GM21447 (cell line): ENCODE results near the gene POLR3A.
A peak's percentile ranks its signal among the peaks of the same experiment; 100 is the strongest.

Experiments used
- ATAC-seq: cut with Tn5 transposase; IDR thresholded peaks from one replicate; pipeline ENCODE4 v1.9.1; 2021; ENCODE audit not compliant: unreplicated experiment

The POLR3A gene

DNA sequence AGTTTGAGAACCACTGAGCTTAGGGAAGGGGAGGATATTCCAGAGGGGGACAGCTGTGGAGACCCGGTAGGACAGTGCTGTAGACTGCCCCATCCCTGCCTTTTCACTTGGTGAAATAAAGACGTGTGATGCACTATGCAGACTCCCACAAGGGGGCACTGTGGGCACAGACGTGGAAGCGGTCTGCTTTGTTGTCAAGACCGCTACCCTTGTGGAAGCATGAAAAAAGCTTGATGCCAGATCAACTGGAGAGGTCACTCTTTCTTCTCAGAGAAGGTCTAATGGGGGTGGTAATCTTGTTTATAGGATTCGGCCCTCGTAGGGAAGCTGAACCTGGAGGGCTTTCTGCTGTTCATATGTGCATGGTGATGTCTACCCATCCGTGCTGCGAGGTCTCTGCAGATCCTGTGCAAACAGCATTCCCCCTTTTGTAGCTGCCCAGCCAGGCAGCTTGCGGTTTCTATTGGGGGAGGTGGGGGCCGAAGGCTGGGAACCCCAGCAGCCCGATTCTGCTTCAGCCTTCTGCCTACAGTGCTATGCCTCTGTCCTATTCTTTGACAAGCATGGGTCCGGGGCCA lies 18.1 kb upstream of the POLR3A start:
- ATAC-seq = peak; percentile 65

DNA sequence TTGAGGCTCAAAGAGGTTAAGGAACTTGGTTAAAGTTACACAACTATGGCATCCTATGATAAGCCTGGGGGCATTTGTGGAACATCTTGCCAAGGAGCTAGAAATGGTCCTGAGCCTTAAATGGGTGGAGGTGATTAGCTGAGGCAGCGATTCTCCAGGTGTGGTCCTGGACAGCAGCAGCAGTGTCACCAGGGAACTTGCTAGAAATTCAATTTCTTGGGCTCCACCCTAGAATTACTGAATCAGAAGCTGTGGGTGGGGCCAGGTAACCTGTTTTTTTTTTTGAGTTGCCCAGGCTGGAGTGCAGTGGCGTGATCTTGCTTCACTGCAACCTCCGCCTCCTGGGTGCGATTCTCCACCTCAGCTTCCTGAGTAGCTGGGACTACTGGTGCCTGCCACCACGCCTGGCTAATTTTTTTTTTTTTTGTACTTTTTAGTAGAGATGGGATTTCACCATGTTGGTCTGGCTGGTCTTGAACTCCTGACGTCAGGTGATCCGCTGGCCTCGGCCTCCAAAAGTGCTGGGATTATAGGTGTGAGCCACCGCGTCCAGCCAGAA lies 17.5 kb upstream of the POLR3A start:
- ATAC-seq = no peak

DNA sequence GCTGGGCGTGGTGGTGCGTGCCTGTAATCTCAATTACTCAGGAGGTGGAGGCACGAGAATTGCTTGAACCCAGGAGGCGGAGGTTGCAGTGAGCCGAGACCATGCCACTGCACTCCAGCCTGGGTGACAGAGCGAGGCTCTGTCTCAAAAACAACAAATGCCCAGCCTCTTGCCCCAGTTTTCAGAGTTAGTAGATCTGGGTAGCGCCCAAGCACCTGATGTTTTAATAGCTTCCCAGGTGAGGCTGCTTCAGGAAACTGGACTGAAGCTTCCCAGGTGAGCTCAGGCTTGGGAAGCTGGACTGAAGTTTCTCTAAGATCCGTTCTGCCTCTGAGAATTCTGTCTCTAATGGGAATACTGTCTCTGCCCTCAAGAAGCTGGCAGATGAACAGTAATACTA lies 16.5 kb upstream of the POLR3A start:
- ATAC-seq = no peak

DNA sequence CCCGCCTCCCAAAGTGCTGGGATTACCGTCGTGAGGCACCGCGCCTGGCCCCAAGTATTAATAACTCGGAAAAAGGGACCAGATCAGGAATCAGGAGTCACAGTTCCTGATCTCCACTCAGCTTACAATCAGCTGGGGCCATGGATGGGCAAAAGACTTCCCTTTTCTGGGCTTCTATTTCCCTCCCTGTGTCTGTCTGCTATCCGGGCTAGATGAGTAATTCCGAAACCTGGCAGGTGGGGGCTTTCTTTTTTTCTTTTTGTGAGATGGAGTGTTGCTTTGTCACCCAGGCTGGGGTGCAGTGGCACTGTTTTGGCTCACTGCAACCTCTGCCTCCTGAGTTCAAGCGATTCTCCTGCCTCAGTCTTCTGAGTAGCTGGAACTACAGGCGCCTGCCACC lies 15.9 kb upstream of the POLR3A start:
- peak; percentile 74 for ATAC-seq

DNA sequence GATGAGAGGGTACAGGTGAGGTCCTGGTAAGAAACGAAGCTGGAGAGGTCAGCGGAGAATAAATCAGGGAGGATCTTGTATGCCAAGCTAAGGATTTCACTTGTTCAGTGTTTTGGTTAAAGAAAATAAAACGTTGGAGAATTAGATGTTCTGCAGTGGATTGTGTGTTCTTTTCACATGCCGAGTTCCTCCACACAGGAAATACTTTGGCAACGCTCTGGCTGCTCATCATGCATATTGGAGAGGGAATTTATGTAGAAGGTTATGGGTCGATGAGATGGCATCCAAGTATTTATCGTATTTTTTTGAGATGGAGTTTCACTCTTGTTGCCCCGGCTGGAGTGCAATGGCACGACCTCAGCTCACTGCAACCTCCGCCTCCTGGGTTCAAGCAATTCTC lies 15.4 kb upstream of the POLR3A start:
- no peak for ATAC-seq

GRCh38 chr10:78044179-78044578 lies 14.9 kb upstream of the POLR3A start:
- no peak for ATAC-seq

DNA sequence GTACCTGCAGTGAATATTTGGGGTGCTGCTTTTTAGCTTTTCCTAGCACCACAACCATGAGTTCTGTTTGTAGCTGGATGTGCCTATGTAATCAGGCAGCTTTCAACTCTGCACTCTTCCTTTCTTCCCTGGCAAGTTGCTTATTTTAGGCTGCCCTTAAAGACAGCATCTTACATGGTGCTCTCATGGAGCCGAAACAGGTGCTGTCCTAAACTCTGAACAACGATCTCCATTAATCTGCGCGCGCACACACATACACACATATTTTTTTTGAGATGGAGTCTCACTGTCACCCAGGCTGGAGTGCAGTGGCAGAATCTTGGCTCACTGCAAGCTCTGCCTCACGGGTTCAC lies 13.4 kb upstream of the POLR3A start:
- ATAC-seq = no peak

- ATAC-seq = no peak
Observed at GRCh38 chr10:78042058-78042751, 12.9 kb upstream of the POLR3A start.

- ATAC-seq = no peak
Observed at GRCh38 chr10:78041170-78042057, 12.1 kb upstream of the POLR3A start.

GRCh38 chr10:78039743-78040142 lies 10.4 kb upstream of the POLR3A start:
- no peak for ATAC-seq

GRCh38 chr10:78038791-78039547 lies 9.7 kb upstream of the POLR3A start:
- ATAC-seq = no peak

GRCh38 chr10:78038105-78038504 lies 8.8 kb upstream of the POLR3A start:
- ATAC-seq = no peak

DNA sequence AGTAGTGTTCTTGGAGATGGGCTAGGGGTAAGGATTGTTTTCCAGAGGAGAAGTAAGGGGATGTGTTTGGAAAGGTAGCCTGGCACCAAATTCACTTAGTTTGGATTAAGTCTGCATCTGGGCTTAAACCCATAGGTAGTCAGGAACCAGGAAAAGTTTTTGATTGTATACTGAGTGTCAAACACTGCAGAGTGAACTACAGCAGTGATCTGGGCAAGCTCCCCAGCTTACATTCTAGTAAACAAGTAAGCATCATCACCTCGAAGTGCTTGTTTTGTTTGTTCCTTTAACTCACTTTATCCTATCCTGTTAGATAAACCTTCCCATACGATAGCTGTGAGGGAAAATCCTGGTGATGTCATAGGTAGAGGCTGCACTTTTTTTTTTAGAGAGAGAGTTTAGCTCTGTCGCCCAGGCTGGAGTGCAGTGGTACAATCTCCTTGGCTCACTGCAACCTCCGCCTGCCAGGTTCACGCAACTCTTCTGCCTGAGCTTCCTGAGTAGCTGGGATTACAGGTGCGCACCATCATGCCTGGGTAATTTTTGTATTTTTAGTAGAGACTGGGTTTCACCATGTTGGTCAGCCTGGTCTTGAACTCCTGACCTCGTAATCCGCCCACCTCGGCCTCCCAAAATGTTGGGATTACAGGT lies 6.7 kb upstream of the POLR3A start:
- ATAC-seq = no peak

DNA sequence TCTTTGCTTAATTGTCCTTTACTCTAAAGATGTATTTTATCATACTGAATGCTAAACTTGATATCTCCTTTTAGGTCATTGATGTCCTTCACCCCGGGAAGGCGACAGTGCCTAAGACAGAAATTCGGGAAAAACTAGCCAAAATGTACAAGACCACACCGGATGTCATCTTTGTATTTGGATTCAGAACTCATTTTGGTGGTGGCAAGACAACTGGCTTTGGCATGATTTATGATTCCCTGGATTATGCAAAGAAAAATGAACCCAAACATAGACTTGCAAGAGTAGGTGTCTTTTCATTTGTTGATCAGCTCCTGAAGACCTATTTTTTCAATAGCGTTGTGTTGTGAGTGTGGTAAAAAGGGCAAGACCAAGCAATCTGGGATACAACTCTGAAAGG lies 6.1 kb upstream of the POLR3A start:
- ATAC-seq = no peak

GRCh38 chr10:78035025-78035424 lies 5.7 kb upstream of the POLR3A start:
- ATAC-seq = no peak

- peak; percentile 74 for ATAC-seq
Observed at GRCh38 chr10:78033637-78034470, 4.5 kb upstream of the POLR3A start, which contains the start of gene RPS24. TSS of gene RPS24 (plus strand) at chr10:78033863. CDS start at chr10:78033902, 39 bp downstream.

DNA sequence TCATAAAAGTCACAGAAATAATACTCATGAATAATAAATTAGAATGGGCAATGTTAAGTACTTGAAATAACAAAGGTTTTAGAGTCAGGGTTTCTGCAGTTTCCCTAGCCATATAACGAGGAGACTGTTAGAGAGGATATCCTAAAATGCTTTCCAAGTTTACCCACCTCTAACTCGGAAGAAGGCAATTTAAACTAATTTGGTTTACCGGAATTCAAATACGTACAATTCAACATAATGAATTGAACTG lies 4.0 kb upstream of the POLR3A start:
- no peak for ATAC-seq

- peak; percentile 4 for ATAC-seq
Observed at GRCh38 chr10:78028438-78029268, 662 bp downstream of the POLR3A start.
